NCI-H1417 (cell line): ENCODE measurements around the gene LY86.
A peak's percentile ranks its signal among the peaks of the same experiment; 100 is the strongest.

Experiments
- DNase-seq, 3 experiments: peaks; one replicate each; lab custom pipeline; 2025; lab: John Stamatoyannopoulos, UW

Gene LY86

GRCh38 chr6:6682225-6682624, 93.7 kb downstream of the LY86 start:
- DNase-seq: no peak

GRCh38 chr6:6683969-6684833, 95.7 kb downstream of the LY86 start:
- DNase-seq: no peak

- no peak for DNase-seq
Measured at GRCh38 chr6:6685249-6686040, 96.9 kb downstream of the LY86 start.

GRCh38 chr6:6686176-6686575, 97.7 kb downstream of the LY86 start:
- DNase-seq: peak in 1 of 3 experiments; percentile 45

GRCh38 chr6:6686748-6687601, 98.5 kb downstream of the LY86 start:
- peak; percentile 97 to 99 (median 97) for DNase-seq

GRCh38 chr6:6688283-6688682, 99.8 kb downstream of the LY86 start:
- peak in 2 of 3 experiments; percentile 25 to 60 for DNase-seq

GRCh38 chr6:6688951-6689350, 100.4 kb downstream of the LY86 start:
- DNase-seq: no peak

- DNase-seq: no peak
Measured at GRCh38 chr6:6689400-6690143, 101.1 kb downstream of the LY86 start.

GRCh38 chr6:6690144-6690483, 101.6 kb downstream of the LY86 start:
- DNase-seq: no peak

- no peak for DNase-seq
Measured at GRCh38 chr6:6694368-6694780, 105.9 kb downstream of the LY86 start.

GRCh38 chr6:6694825-6695624, 106.5 kb downstream of the LY86 start:
- peak in 1 of 3 experiments; percentile 17 for DNase-seq

GRCh38 chr6:6695625-6696276, 107.2 kb downstream of the LY86 start:
- DNase-seq: no peak

GRCh38 chr6:6696867-6697531, 108.5 kb downstream of the LY86 start:
- peak in 2 of 3 experiments; percentile 26 to 48 for DNase-seq

- no peak for DNase-seq
Measured at GRCh38 chr6:6697620-6698019, 109.1 kb downstream of the LY86 start.

- peak; percentile 67 to 94 (median 88) for DNase-seq
Measured at GRCh38 chr6:6699741-6700367, 111.3 kb downstream of the LY86 start.

- no peak for DNase-seq
Measured at GRCh38 chr6:6700407-6701270, 112.1 kb downstream of the LY86 start.

- peak in 1 of 3 experiments; percentile 15 for DNase-seq
Measured at GRCh38 chr6:6701864-6702263, 113.3 kb downstream of the LY86 start.

GRCh38 chr6:6703699-6704098, 115.2 kb downstream of the LY86 start:
- DNase-seq: no peak
